Endothelial cell (in vitro differentiated cells): ENCODE measurements around the gene SS18L1. TPM values are rescaled to one million over a fixed set of nuclear protein-coding genes. Genes with fewer than 3 reads are reported as not detected.

Source experiments
- DNase-seq: peaks from one replicate; pipeline ENCODE4 v3.0.0; 2021; ENCODE audit warnings: low spot score
- H3K27ac Mint-ChIP-seq: one replicate; pipeline ENCODE4 v1.8.0; 2021; ENCODE audit warnings: mixed read lengths, inconsistent platforms; ENCODE audit not compliant: unreplicated experiment
- H3K27me3 Mint-ChIP-seq: one replicate; pipeline ENCODE4 v1.8.0; 2021; ENCODE audit warnings: mild to moderate bottlenecking, moderate library complexity, mixed read lengths, inconsistent platforms; ENCODE audit not compliant: unreplicated experiment
- H3K36me3 Mint-ChIP-seq: one replicate; pipeline ENCODE4 v1.8.0; 2021; ENCODE audit warnings: mild to moderate bottlenecking, low read depth, mixed read lengths, inconsistent platforms; ENCODE audit not compliant: unreplicated experiment
- H3K4me1 Mint-ChIP-seq: one replicate; pipeline ENCODE4 v1.8.0; 2021; ENCODE audit warnings: mild to moderate bottlenecking, mixed read lengths, inconsistent platforms; ENCODE audit not compliant: unreplicated experiment
- H3K4me3 Mint-ChIP-seq: one replicate; pipeline ENCODE4 v1.8.0; 2021; ENCODE audit warnings: mild to moderate bottlenecking, mixed read lengths, inconsistent platforms; ENCODE audit not compliant: unreplicated experiment
- H3K9me3 Mint-ChIP-seq: one replicate; pipeline ENCODE4 v1.8.0; 2021; ENCODE audit warnings: mixed read lengths, inconsistent platforms; ENCODE audit not compliant: unreplicated experiment
- CTCF ChIP-seq: fragments of 200-600 bp; sonication (generic); IDR thresholded peaks from one replicate; pipeline ENCODE4 v1.5.0; 2021; ENCODE audit warnings: antibody characterized with exemption; ENCODE audit not compliant: unreplicated experiment
- total RNA-seq: library from RNA; stranded (reverse); fragmentation: NEBNext Ultra II Directional; extraction: Animal tissue kit (Norgen Biotek cat#: 25700); gene quantifications from one replicate; pipeline ENCODE4 v1.2.1, GENCODE V29; 2021; ENCODE audit not compliant: unreplicated experiment

The SS18L1 gene
- total RNA-seq, 1 donor from 2014 or later: 17.5 TPM

- no peak overlapping the region for H3K4me3 Mint-ChIP-seq
- peaks cover 51% of the 10 kb centered on the region for H3K36me3 Mint-ChIP-seq
- H3K27me3 Mint-ChIP-seq: peaks cover 12% of the 10 kb centered on the region
- H3K4me1 Mint-ChIP-seq: peaks cover 10% of the 10 kb centered on the region
- no peak overlapping the region for H3K27ac Mint-ChIP-seq
- peak; percentile 62 for TF ChIP-seq CTCF
- peak; percentile 71 for DNase-seq
- H3K9me3 Mint-ChIP-seq: no peaks in the 10 kb centered on the region
These were observed 7.1 kb upstream of the SS18L1 start for GRCh38 chr20:62136283-62137091.

- H3K36me3 Mint-ChIP-seq: peaks cover 49% of the 10 kb centered on the region
- no peak for TF ChIP-seq CTCF
- DNase-seq: no peak
- peaks cover 11% of the 10 kb centered on the region for H3K27me3 Mint-ChIP-seq
- H3K9me3 Mint-ChIP-seq: no peaks in the 10 kb centered on the region
- no peak overlapping the region for H3K4me3 Mint-ChIP-seq
- peaks cover 15% of the 10 kb centered on the region for H3K4me1 Mint-ChIP-seq
- H3K27ac Mint-ChIP-seq: no peak overlapping the region
These were observed 6.5 kb upstream of the SS18L1 start for GRCh38 chr20:62137092-62137384.

- Mint-ChIP-seq H3K4me3 (peak overlapping the region; percentile 56), H3K9me3 (no peaks in the 10 kb centered on the region), H3K27ac (no peak overlapping the region), H3K4me1 (peaks cover 19% of the 10 kb centered on the region), H3K36me3 (peaks cover 47% of the 10 kb centered on the region), H3K27me3 (peaks cover 15% of the 10 kb centered on the region)
- DNase-seq: no peak
- TF ChIP-seq CTCF: no peak
These were observed 5.9 kb upstream of the SS18L1 start for GRCh38 chr20:62137478-62138203.

- TF ChIP-seq CTCF: no peak
- Mint-ChIP-seq H3K4me3 (peak overlapping the region; percentile 56), H3K4me1 (peaks cover 19% of the 10 kb centered on the region), H3K27me3 (peaks cover 15% of the 10 kb centered on the region), H3K27ac (no peak overlapping the region), H3K36me3 (peaks cover 47% of the 10 kb centered on the region), H3K9me3 (no peaks in the 10 kb centered on the region)
- DNase-seq: no peak
These were observed 5.4 kb upstream of the SS18L1 start for GRCh38 chr20:62138204-62138543.

GRCh38 chr20:62138912-62139311 lies 4.7 kb upstream of the SS18L1 start:
- Mint-ChIP-seq H3K4me1 (peaks cover 19% of the 10 kb centered on the region), H3K36me3 (peaks cover 47% of the 10 kb centered on the region), H3K27ac (peak overlapping the region; percentile 42), H3K4me3 (peak overlapping the region; percentile 69), H3K9me3 (no peaks in the 10 kb centered on the region), H3K27me3 (peaks cover 15% of the 10 kb centered on the region)
- no peak for DNase-seq
- no peak for TF ChIP-seq CTCF
